NCI-H2196 (cell line): ENCODE results near the gene ZNF575.

ENCODE experiments used
- DNase-seq: peaks from one replicate; lab custom pipeline; 2025; ENCODE audit not compliant: unreplicated experiment; lab: John Stamatoyannopoulos, UW

The ZNF575 gene

GRCh38 chr19:43532962-43533545, at the start of gene ZNF575:
Gene ZNF575, plus strand, starts transcription at chr19:43533188. Its CDS starts 1,235 bp downstream, at chr19:43534423.
- DNase-seq = peak; percentile 97

GRCh38 chr19:43483281-43483680, 49.7 kb upstream of the ZNF575 start:
- no peak for DNase-seq

GRCh38 chr19:43485951-43486350, 47.0 kb upstream of the ZNF575 start:
- DNase-seq = no peak

GRCh38 chr19:43486412-43486811, 46.6 kb upstream of the ZNF575 start:
- DNase-seq = no peak

- DNase-seq = no peak
Observed at GRCh38 chr19:43488179-43488578, 44.8 kb upstream of the ZNF575 start.

- no peak for DNase-seq
Observed at GRCh38 chr19:43489310-43489709, 43.7 kb upstream of the ZNF575 start.

- DNase-seq = no peak
Observed at GRCh38 chr19:43489979-43490599, 42.9 kb upstream of the ZNF575 start.

GRCh38 chr19:43490759-43491158, 42.2 kb upstream of the ZNF575 start:
- no peak for DNase-seq

- DNase-seq = no peak
Observed at GRCh38 chr19:43495082-43495481, 37.9 kb upstream of the ZNF575 start.

- no peak for DNase-seq
Observed at GRCh38 chr19:43496960-43497359, 36.0 kb upstream of the ZNF575 start.

- DNase-seq = no peak
Observed at GRCh38 chr19:43498233-43498842, 34.6 kb upstream of the ZNF575 start.

GRCh38 chr19:43499042-43499441, 33.9 kb upstream of the ZNF575 start:
- DNase-seq = no peak

GRCh38 chr19:43501661-43502418, 31.1 kb upstream of the ZNF575 start:
- no peak for DNase-seq

- no peak for DNase-seq
Observed at GRCh38 chr19:43502419-43502976, 30.5 kb upstream of the ZNF575 start.

- peak; percentile 95 for DNase-seq
Observed at GRCh38 chr19:43503501-43504425, 29.2 kb upstream of the ZNF575 start.

- DNase-seq = peak; percentile 56
Observed at GRCh38 chr19:43504426-43505185, 28.4 kb upstream of the ZNF575 start, which contains the start of gene PHLDB3. Gene PHLDB3, minus strand, starts transcription at chr19:43504746. Its CDS starts 628 bp downstream, at chr19:43504118.

- no peak for DNase-seq
Observed at GRCh38 chr19:43505186-43505456, 27.9 kb upstream of the ZNF575 start.

GRCh38 chr19:43505941-43506340, 27.0 kb upstream of the ZNF575 start:
- no peak for DNase-seq

GRCh38 chr19:43506629-43507028, 26.4 kb upstream of the ZNF575 start:
- no peak for DNase-seq

GRCh38 chr19:43507880-43508279, 25.1 kb upstream of the ZNF575 start:
- no peak for DNase-seq
